ENCODE data around the gene TIMP1.
A peak's percentile ranks its signal among the peaks of the same experiment; 100 is the strongest.

TIMP1 gene

GRCh38 chrX:47566841-47567240 is 15.4 kb upstream of the TIMP1 start:
- TF ChIP-seq, protein P1, sequence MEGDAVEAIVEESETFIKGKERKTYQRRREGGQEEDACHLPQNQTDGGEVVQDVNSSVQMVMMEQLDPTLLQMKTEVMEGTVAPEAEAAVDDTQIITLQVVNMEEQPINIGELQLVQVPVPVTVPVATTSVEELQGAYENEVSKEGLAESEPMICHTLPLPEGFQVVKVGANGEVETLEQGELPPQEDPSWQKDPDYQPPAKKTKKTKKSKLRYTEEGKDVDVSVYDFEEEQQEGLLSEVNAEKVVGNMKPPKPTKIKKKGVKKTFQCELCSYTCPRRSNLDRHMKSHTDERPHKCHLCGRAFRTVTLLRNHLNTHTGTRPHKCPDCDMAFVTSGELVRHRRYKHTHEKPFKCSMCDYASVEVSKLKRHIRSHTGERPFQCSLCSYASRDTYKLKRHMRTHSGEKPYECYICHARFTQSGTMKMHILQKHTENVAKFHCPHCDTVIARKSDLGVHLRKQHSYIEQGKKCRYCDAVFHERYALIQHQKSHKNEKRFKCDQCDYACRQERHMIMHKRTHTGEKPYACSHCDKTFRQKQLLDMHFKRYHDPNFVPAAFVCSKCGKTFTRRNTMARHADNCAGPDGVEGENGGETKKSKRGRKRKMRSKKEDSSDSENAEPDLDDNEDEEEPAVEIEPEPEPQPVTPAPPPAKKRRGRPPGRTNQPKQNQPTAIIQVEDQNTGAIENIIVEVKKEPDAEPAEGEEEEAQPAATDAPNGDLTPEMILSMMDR (conservative IDR thresholded peaks at IDR 0.05; ENCODE audit: control insufficient read depth, insufficient read depth, low read depth, low read length) = no peak
- no peak for DNase-seq (ENCODE audit: low read depth)
- H3K4me3 ChIP-seq (ENCODE audit: control insufficient read depth, low read depth, low read length) = no peak overlapping the region

DNA sequence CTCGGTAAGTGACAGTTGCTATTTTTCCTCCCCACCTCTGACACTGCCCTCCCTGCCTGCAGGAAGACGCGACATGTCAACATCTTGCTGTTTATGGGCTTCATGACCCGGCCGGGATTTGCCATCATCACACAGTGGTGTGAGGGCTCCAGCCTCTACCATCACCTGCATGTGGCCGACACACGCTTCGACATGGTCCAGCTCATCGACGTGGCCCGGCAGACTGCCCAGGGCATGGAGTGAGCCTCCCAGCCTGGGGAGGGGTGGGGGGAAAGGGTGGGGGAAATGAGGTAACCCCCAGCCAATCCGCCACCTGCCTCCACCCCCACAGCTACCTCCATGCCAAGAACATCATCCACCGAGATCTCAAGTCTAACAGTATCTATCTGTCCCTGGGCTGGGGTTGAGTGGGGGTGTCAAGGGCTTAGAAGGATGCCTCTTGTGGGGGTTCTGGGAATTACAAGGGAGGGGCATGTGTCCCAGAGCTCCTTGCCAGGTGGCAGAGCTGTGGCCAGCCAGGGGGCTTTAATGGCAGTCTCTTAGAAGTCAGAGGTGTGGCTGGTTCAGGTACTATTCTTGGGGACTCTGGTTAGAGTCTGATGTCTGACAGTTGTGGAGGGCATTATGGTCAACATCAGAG is 13.5 kb upstream of the TIMP1 start:
- TF ChIP-seq, protein P1 (conservative IDR thresholded peaks at IDR 0.05; ENCODE audit: control insufficient read depth, insufficient read depth, low read depth, low read length) = peak; percentile 29
- H3K4me3 ChIP-seq (ENCODE audit: control insufficient read depth, low read depth, low read length) = no peak overlapping the region
- DNase-seq (ENCODE audit: low read depth) = peak; percentile 47

GRCh38 chrX:47570794-47571193 is 11.4 kb upstream of the TIMP1 start:
- H3K4me3 ChIP-seq (ENCODE audit: control insufficient read depth, low read depth, low read length) = no peak overlapping the region
- TF ChIP-seq, protein P1 (conservative IDR thresholded peaks at IDR 0.05; ENCODE audit: control insufficient read depth, insufficient read depth, low read depth, low read length) = no peak
- no peak for DNase-seq (ENCODE audit: low read depth)

DNA sequence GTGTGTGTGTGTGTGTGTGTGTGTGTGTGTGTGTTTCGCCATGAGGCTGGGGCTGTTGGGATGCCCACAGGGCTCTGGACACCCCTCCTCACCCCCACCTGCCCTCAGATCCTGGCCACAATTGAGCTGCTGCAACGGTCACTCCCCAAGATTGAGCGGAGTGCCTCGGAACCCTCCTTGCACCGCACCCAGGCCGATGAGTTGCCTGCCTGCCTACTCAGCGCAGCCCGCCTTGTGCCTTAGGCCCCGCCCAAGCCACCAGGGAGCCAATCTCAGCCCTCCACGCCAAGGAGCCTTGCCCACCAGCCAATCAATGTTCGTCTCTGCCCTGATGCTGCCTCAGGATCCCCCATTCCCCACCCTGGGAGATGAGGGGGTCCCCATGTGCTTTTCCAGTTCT is 11.0 kb upstream of the TIMP1 start:
- no peak overlapping the region for H3K4me3 ChIP-seq (ENCODE audit: control insufficient read depth, low read depth, low read length)
- TF ChIP-seq, protein P1 (conservative IDR thresholded peaks at IDR 0.05; ENCODE audit: control insufficient read depth, insufficient read depth, low read depth, low read length) = no peak
- DNase-seq (ENCODE audit: low read depth) = no peak

DNA sequence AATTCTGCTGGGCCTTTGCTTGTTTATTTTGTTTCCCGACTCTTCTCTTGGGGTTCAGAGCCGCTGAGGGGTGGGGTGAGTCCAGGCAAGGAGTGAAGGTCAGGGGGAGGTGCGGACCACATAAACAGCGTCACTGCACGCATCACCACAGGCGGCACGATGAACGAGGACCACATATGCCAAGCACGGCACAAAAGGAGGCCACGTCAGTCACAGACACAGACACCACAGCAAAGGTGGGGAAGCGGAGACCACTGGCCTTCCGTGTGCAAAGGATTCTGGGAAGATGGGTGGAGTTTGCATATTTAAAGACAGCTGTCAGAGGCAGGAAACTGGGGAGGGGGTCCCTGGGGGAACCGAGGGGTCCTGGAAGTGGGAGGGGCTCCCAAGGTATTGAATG is 10.3 kb upstream of the TIMP1 start:
- TF ChIP-seq, protein P1 (conservative IDR thresholded peaks at IDR 0.05; ENCODE audit: control insufficient read depth, insufficient read depth, low read depth, low read length) = no peak
- H3K4me3 ChIP-seq (ENCODE audit: control insufficient read depth, low read depth, low read length) = no peak overlapping the region
- DNase-seq (ENCODE audit: low read depth) = no peak

DNA sequence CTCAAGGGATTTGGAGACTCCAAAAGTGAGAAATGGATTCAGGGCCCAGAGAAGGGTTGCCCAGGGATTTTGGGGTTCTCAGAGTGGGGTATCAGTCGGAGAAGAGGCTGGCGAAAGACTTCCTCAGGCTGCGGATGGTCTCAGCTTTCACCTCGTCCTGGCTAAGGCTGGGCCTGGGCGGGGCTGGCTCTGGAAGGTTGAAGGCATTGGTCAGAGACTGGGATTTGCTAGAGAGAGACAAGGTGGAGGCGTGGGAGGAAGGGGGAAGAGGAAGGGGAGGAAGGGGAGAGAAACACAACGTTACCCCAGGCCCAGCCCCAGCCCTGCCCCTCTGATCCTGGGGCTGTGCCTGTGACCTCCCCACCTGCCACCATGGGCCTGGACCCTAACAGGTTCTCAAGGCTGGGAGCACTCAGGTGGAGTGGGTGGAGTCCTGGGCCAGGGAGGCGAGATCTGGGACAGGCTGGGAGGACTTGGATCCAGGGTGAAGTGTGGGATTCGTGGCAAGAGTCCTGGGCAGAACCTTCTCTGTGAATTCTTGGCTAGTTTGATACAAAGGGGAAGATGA is 9.4 kb upstream of the TIMP1 start:
- TF ChIP-seq, protein P1 (conservative IDR thresholded peaks at IDR 0.05; ENCODE audit: control insufficient read depth, insufficient read depth, low read depth, low read length) = no peak
- H3K4me3 ChIP-seq (ENCODE audit: control insufficient read depth, low read depth, low read length) = no peak overlapping the region
- no peak for DNase-seq (ENCODE audit: low read depth)
